GM23338 (cell line): ENCODE data around the gene NIT2. TPM values are rescaled to one million over a fixed set of nuclear protein-coding genes. Genes with fewer than 3 reads are reported as not detected.

Experiments used
- ATAC-seq: fragments of 200-7000 bp; cut with Tn5 transposase; 3 replicates; pipeline ENCODE4 v1.9.1; 2020
- DNase-seq: peaks from one replicate; pipeline ENCODE4 v3.0.0-alpha.2; 2015; ENCODE audit warnings: low spot score
- H2AFZ ChIP-seq: fragments of 200-600 bp; sonication (generic); 2 replicates; pipeline ENCODE4 v1.8.0; 2016; ENCODE audit warnings: antibody characterized with exemption, mild to moderate bottlenecking, moderate library complexity
- H3F3A ChIP-seq: fragments of 200-600 bp; sonication (generic); replicated peaks from 2 replicates; pipeline ENCODE4 v1.8.0; 2017; ENCODE audit warnings: antibody characterized with exemption, mixed run types, low read depth
- H3K27ac ChIP-seq: fragments of 200-600 bp; sonication (generic); 2 replicates; pipeline ENCODE4 v1.6.1; 2016; ENCODE audit warnings: low read depth
- H3K27me3 ChIP-seq: fragments of 200-600 bp; sonication (generic); 2 replicates; pipeline ENCODE4 v1.8.0; 2016; ENCODE audit warnings: mild to moderate bottlenecking, mixed run types, moderate library complexity; ENCODE audit not compliant: insufficient read depth
- H3K36me3 ChIP-seq: fragments of 200-600 bp; sonication (generic); 2 replicates; pipeline ENCODE4 v1.8.0; 2016; ENCODE audit warnings: mild to moderate bottlenecking; ENCODE audit not compliant: insufficient read depth
- H3K4me1 ChIP-seq: fragments of 200-600 bp; sonication (generic); 2 replicates; pipeline ENCODE4 v1.8.0; 2016; ENCODE audit warnings: mild to moderate bottlenecking, moderate library complexity; ENCODE audit not compliant: insufficient read depth
- H3K4me2 ChIP-seq: fragments of 200-600 bp; sonication (generic); 2 replicates; pipeline ENCODE4 v1.7.1; 2017; ENCODE audit warnings: mixed run types
- H3K4me3 ChIP-seq: fragments of 200-600 bp; sonication (generic); 2 replicates; pipeline ENCODE4 v1.6.1; 2016; ENCODE audit warnings: mixed run types
- H3K79me2 ChIP-seq: fragments of 200-600 bp; sonication (generic); replicated peaks from 2 replicates; pipeline ENCODE4 v1.8.0; 2017; ENCODE audit warnings: mild to moderate bottlenecking; ENCODE audit not compliant: insufficient read depth
- H3K9me2 ChIP-seq: fragments of 200-600 bp; sonication (generic); 2 replicates; pipeline ENCODE4 v1.8.0; 2017; ENCODE audit not compliant: insufficient read depth
- H4K20me1 ChIP-seq: fragments of 200-600 bp; sonication (generic); replicated peaks from 2 replicates; pipeline ENCODE4 v1.8.0; 2017; ENCODE audit warnings: mild to moderate bottlenecking; ENCODE audit not compliant: insufficient read depth
- H3K27ac Mint-ChIP-seq: 2 replicates; pipeline ENCODE4 v1.8.0; 2020; ENCODE audit warnings: inconsistent platforms, mild to moderate bottlenecking, moderate library complexity, mixed read lengths
- H3K27me3 Mint-ChIP-seq: 3 replicates; pipeline ENCODE4 v1.8.0; 2022; ENCODE audit warnings: low read depth, mild to moderate bottlenecking, moderate library complexity, mixed read lengths, inconsistent platforms; ENCODE audit not compliant: insufficient read depth, poor library complexity
- H3K36me3 Mint-ChIP-seq: 3 replicates; pipeline ENCODE4 v1.8.0; 2021; ENCODE audit warnings: low read depth, mild to moderate bottlenecking, inconsistent platforms, moderate library complexity, mixed read lengths
- H3K4me1 Mint-ChIP-seq: 3 replicates; pipeline ENCODE4 v1.8.0; 2020; ENCODE audit warnings: mild to moderate bottlenecking, inconsistent platforms, mixed read lengths
- H3K4me3 Mint-ChIP-seq: 3 replicates; pipeline ENCODE4 v1.8.0; 2021; ENCODE audit warnings: moderate library complexity, mild to moderate bottlenecking, inconsistent platforms, mixed read lengths
- H3K9me3 Mint-ChIP-seq: 3 replicates; pipeline ENCODE4 v1.8.0; 2020; ENCODE audit warnings: moderate library complexity, mild to moderate bottlenecking, inconsistent platforms, mixed read lengths
- NANOG ChIP-seq: IDR thresholded peaks from 2 replicates; pipeline ENCODE4 v1.6.1; 2016; ENCODE audit warnings: antibody characterized with exemption, borderline replicate concordance
- ZNF331 ChIP-seq: fragments of 250-450 bp; sonication (Bioruptor Pico); IDR thresholded peaks from 2 replicates; pipeline ENCODE4 v1.5.0; 2020; ENCODE audit warnings: low read depth, mild to moderate bottlenecking, moderate library complexity
- ZNF462 ChIP-seq: fragments of 250-450 bp; sonication (Bioruptor Pico); IDR thresholded peaks from 2 replicates; pipeline ENCODE4 v1.5.0; 2020; ENCODE audit warnings: mild to moderate bottlenecking, moderate library complexity
- polyA plus RNA-seq: library from polyadenylated mRNA; unstranded; fragments of >200 nt; fragmentation: Nextera tagmentation; extraction: Ambion mirVana; gene quantifications from 2 replicates; pipeline ENCODE4 v1.2.1, GENCODE V29; 2016
- total RNA-seq: library from RNA; depleted of rRNA; stranded (reverse); fragments of >200 nt; shearing (Covaris generic); gene quantifications from 2 replicates; pipeline ENCODE4 v1.2.3, GENCODE V29; 2014

Gene NIT2
- total and polyA plus RNA-seq, 2 experiments from 2014 or later, result 19.2 to 53.7 TPM

GRCh38 chr3:100360757-100361496 is 26.4 kb downstream of the NIT2 start:
- H3K4me1 Mint-ChIP-seq, result no peaks in the 10 kb centered on the region
- no peaks in the 10 kb centered on the region for H3K4me1 ChIP-seq

More at GRCh38 chr3:100360757-100361496, 26.4 kb downstream of the NIT2 start:
- no peak overlapping the region for H3K4me3 Mint-ChIP-seq
- Histone ChIP-seq H3K4me3 (no peak overlapping the region), H3K36me3 (peaks cover 20% of the 10 kb centered on the region; the same call in 1 of the 2 replicates), H3K27ac (no peak overlapping the region), H3F3A (no peaks in the 10 kb centered on the region), H4K20me1 (no peaks in the 10 kb centered on the region), H3K9me2 (no peaks in the 10 kb centered on the region), H3K27me3 (no peaks in the 10 kb centered on the region), H2AFZ (no peak overlapping the region), H3K79me2 (no peaks in the 10 kb centered on the region), H3K4me2 (no peak overlapping the region)
- no peak for TF ChIP-seq ZNF331 (CRISPR knock-in tag)
- no peak for TF ChIP-seq NANOG
- TF ChIP-seq ZNF462 (CRISPR knock-in tag), result no peak
- peaks cover 3% of the 10 kb centered on the region for H3K27me3 Mint-ChIP-seq
- no peak for ATAC-seq
- H3K27ac Mint-ChIP-seq, result no peak overlapping the region
- peaks cover 46% of the 10 kb centered on the region for H3K36me3 Mint-ChIP-seq
- no peak for DNase-seq
- peaks cover 3% of the 10 kb centered on the region; the same call in 2 of the 3 replicates for H3K9me3 Mint-ChIP-seq
